Measurements from ENCODE around the gene N4BP2L2.

The N4BP2L2 gene

GRCh38 chr13:32447894-32448623 lies 90.5 kb downstream of the N4BP2L2 start:
- Histone ChIP-seq H3K36me3 (ENCODE audit: insufficient read depth, insufficient read length, low read length) (no peaks in the 10 kb centered on the region), H3K9ac (ENCODE audit: insufficient read length, low read depth) (no peak overlapping the region), H3K4me1 (ENCODE audit: insufficient read depth, insufficient read length) (no peaks in the 10 kb centered on the region), H3K27me3 (ENCODE audit: insufficient read depth, insufficient read length) (no peaks in the 10 kb centered on the region), H3K4me3 (ENCODE audit: insufficient read length, low read depth) (no peak overlapping the region), H3K9me3 (ENCODE audit: insufficient read depth, low read length) (no peaks in the 10 kb centered on the region)
- DNase-seq (ENCODE audit: low read depth, low spot score): no peak
- TF ChIP-seq ZNF274 (IDR thresholded peaks at IDR 0.05; ENCODE audit: low read depth, low read length): no peak
- TF ChIP-seq YY1 (IDR thresholded peaks at IDR 0.05; ENCODE audit: insufficient read depth, insufficient read length): no peak
- TF ChIP-seq SUZ12 (IDR thresholded peaks at IDR 0.05; ENCODE audit: extremely low read depth, insufficient read depth, insufficient read length): no peak

- H3K27me3 ChIP-seq (ENCODE audit: insufficient read depth, insufficient read length): no peaks in the 10 kb centered on the region
Observed at GRCh38 chr13:32446773-32447465, 91.7 kb downstream of the N4BP2L2 start.

GRCh38 chr13:32446220-32446619 lies 92.4 kb downstream of the N4BP2L2 start:
- no peak overlapping the region for H3K9ac ChIP-seq (ENCODE audit: insufficient read length, low read depth)
- H3K36me3 ChIP-seq (ENCODE audit: insufficient read depth, insufficient read length, low read length): no peaks in the 10 kb centered on the region
- no peak for TF ChIP-seq YY1 (IDR thresholded peaks at IDR 0.05; ENCODE audit: insufficient read depth, insufficient read length)
- no peak for TF ChIP-seq ZNF274 (IDR thresholded peaks at IDR 0.05; ENCODE audit: low read depth, low read length)
- TF ChIP-seq SUZ12 (IDR thresholded peaks at IDR 0.05; ENCODE audit: extremely low read depth, insufficient read depth, insufficient read length): no peak
- no peaks in the 10 kb centered on the region for H3K9me3 ChIP-seq (ENCODE audit: insufficient read depth, low read length)
- no peak overlapping the region for H3K4me3 ChIP-seq (ENCODE audit: insufficient read length, low read depth)
- no peaks in the 10 kb centered on the region for H3K4me1 ChIP-seq (ENCODE audit: insufficient read depth, insufficient read length)
- no peaks in the 10 kb centered on the region for H3K27me3 ChIP-seq (ENCODE audit: insufficient read depth, insufficient read length)
- no peak for DNase-seq (ENCODE audit: low read depth, low spot score)

More at GRCh38 chr13:32446773-32447465, 91.7 kb downstream of the N4BP2L2 start:
- H3K9ac ChIP-seq (ENCODE audit: insufficient read length, low read depth): no peak overlapping the region
- H3K36me3 ChIP-seq (ENCODE audit: insufficient read depth, insufficient read length, low read length): no peaks in the 10 kb centered on the region
- DNase-seq (ENCODE audit: low read depth, low spot score): no peak
- no peak for TF ChIP-seq SUZ12 (IDR thresholded peaks at IDR 0.05; ENCODE audit: extremely low read depth, insufficient read depth, insufficient read length)
- no peak for TF ChIP-seq ZNF274 (IDR thresholded peaks at IDR 0.05; ENCODE audit: low read depth, low read length)
- no peak for TF ChIP-seq YY1 (IDR thresholded peaks at IDR 0.05; ENCODE audit: insufficient read depth, insufficient read length)
- no peaks in the 10 kb centered on the region for H3K9me3 ChIP-seq (ENCODE audit: insufficient read depth, low read length)
- H3K4me3 ChIP-seq (ENCODE audit: insufficient read length, low read depth): no peak overlapping the region
- no peaks in the 10 kb centered on the region for H3K4me1 ChIP-seq (ENCODE audit: insufficient read depth, insufficient read length)

GRCh38 chr13:32445461-32445860 lies 93.1 kb downstream of the N4BP2L2 start:
- Histone ChIP-seq H3K36me3 (ENCODE audit: insufficient read depth, insufficient read length, low read length) (no peaks in the 10 kb centered on the region), H3K4me1 (ENCODE audit: insufficient read depth, insufficient read length) (no peaks in the 10 kb centered on the region), H3K4me3 (ENCODE audit: insufficient read length, low read depth) (no peak overlapping the region), H3K9ac (ENCODE audit: insufficient read length, low read depth) (no peak overlapping the region), H3K9me3 (ENCODE audit: insufficient read depth, low read length) (no peaks in the 10 kb centered on the region), H3K27me3 (ENCODE audit: insufficient read depth, insufficient read length) (no peaks in the 10 kb centered on the region)
- no peak for DNase-seq (ENCODE audit: low read depth, low spot score)
- TF ChIP-seq SUZ12 (IDR thresholded peaks at IDR 0.05; ENCODE audit: extremely low read depth, insufficient read depth, insufficient read length) (no peak), YY1 (IDR thresholded peaks at IDR 0.05; ENCODE audit: insufficient read depth, insufficient read length) (no peak), ZNF274 (IDR thresholded peaks at IDR 0.05; ENCODE audit: low read depth, low read length) (no peak)

GRCh38 chr13:32443111-32443510 lies 95.5 kb downstream of the N4BP2L2 start:
- H3K27me3 ChIP-seq (ENCODE audit: insufficient read depth, insufficient read length): no peaks in the 10 kb centered on the region
- no peak overlapping the region for H3K9ac ChIP-seq (ENCODE audit: insufficient read length, low read depth)
- H3K4me3 ChIP-seq (ENCODE audit: insufficient read length, low read depth): no peak overlapping the region
- no peaks in the 10 kb centered on the region for H3K4me1 ChIP-seq (ENCODE audit: insufficient read depth, insufficient read length)
- H3K9me3 ChIP-seq (ENCODE audit: insufficient read depth, low read length): no peaks in the 10 kb centered on the region
- no peak for DNase-seq (ENCODE audit: low read depth, low spot score)
- no peaks in the 10 kb centered on the region for H3K36me3 ChIP-seq (ENCODE audit: insufficient read depth, insufficient read length, low read length)
- TF ChIP-seq SUZ12 (IDR thresholded peaks at IDR 0.05; ENCODE audit: extremely low read depth, insufficient read depth, insufficient read length) (no peak), ZNF274 (IDR thresholded peaks at IDR 0.05; ENCODE audit: low read depth, low read length) (no peak), YY1 (IDR thresholded peaks at IDR 0.05; ENCODE audit: insufficient read depth, insufficient read length) (no peak)

- no peak for TF ChIP-seq SUZ12 (IDR thresholded peaks at IDR 0.05; ENCODE audit: extremely low read depth, insufficient read depth, insufficient read length)
- no peaks in the 10 kb centered on the region for H3K4me1 ChIP-seq (ENCODE audit: insufficient read depth, insufficient read length)
Observed at GRCh38 chr13:32438871-32439270, 99.7 kb downstream of the N4BP2L2 start.

GRCh38 chr13:32432856-32433255 lies 105.7 kb downstream of the N4BP2L2 start:
- no peak for DNase-seq (ENCODE audit: low read depth, low spot score)
- Histone ChIP-seq H3K27me3 (ENCODE audit: insufficient read depth, insufficient read length) (no peaks in the 10 kb centered on the region), H3K9ac (ENCODE audit: insufficient read length, low read depth) (no peak overlapping the region), H3K4me1 (ENCODE audit: insufficient read depth, insufficient read length) (no peaks in the 10 kb centered on the region), H3K36me3 (ENCODE audit: insufficient read depth, insufficient read length, low read length) (no peaks in the 10 kb centered on the region), H3K4me3 (ENCODE audit: insufficient read length, low read depth) (no peak overlapping the region), H3K9me3 (ENCODE audit: insufficient read depth, low read length) (no peaks in the 10 kb centered on the region)
- TF ChIP-seq ZNF274 (IDR thresholded peaks at IDR 0.05; ENCODE audit: low read depth, low read length) (no peak), YY1 (IDR thresholded peaks at IDR 0.05; ENCODE audit: insufficient read depth, insufficient read length) (no peak), SUZ12 (IDR thresholded peaks at IDR 0.05; ENCODE audit: extremely low read depth, insufficient read depth, insufficient read length) (no peak)

More at GRCh38 chr13:32438871-32439270, 99.7 kb downstream of the N4BP2L2 start:
- no peak overlapping the region for H3K9ac ChIP-seq (ENCODE audit: insufficient read length, low read depth)
- no peak overlapping the region for H3K4me3 ChIP-seq (ENCODE audit: insufficient read length, low read depth)
- DNase-seq (ENCODE audit: low read depth, low spot score): no peak
- no peaks in the 10 kb centered on the region for H3K27me3 ChIP-seq (ENCODE audit: insufficient read depth, insufficient read length)
- H3K9me3 ChIP-seq (ENCODE audit: insufficient read depth, low read length): no peaks in the 10 kb centered on the region
- no peaks in the 10 kb centered on the region for H3K36me3 ChIP-seq (ENCODE audit: insufficient read depth, insufficient read length, low read length)
